ENCODE results near the gene NUDT16L1. TPM values are rescaled to one million over a fixed set of nuclear protein-coding genes. Genes with fewer than 3 reads are reported as not detected.

Gene NUDT16L1
- total RNA-seq, 1 donor from 2014 or later, result 24.1 TPM

- peak in 1 of 2 donors; percentile 29 for DNase-seq (ENCODE audit: low read depth in 2 of 2)
Measured at GRCh38 chr16:4693956-4694641, 737 bp downstream of the NUDT16L1 start.

- DNase-seq (ENCODE audit: low read depth in 2 of 2), result no peak
Measured at GRCh38 chr16:4694642-4695451, 1.5 kb downstream of the NUDT16L1 start.

GRCh38 chr16:4695473-4696171 is 2.3 kb downstream of the NUDT16L1 start:
- DNase-seq (ENCODE audit: low read depth in 2 of 2), result no peak

- no peak for DNase-seq (ENCODE audit: low read depth in 2 of 2)
Measured at GRCh38 chr16:4696172-4696904, 3.0 kb downstream of the NUDT16L1 start.

- DNase-seq (ENCODE audit: low read depth in 2 of 2), result no peak
Measured at GRCh38 chr16:4696905-4697847, 3.8 kb downstream of the NUDT16L1 start.

- DNase-seq (ENCODE audit: low read depth in 2 of 2), result no peak
Measured at GRCh38 chr16:4697848-4698291, 4.5 kb downstream of the NUDT16L1 start.

- DNase-seq (ENCODE audit: low read depth in 2 of 2), result no peak
Measured at GRCh38 chr16:4698321-4699045, 5.1 kb downstream of the NUDT16L1 start.

GRCh38 chr16:4699046-4699556 is 5.7 kb downstream of the NUDT16L1 start:
- no peak for DNase-seq (ENCODE audit: low read depth in 2 of 2)

- no peak for DNase-seq (ENCODE audit: low read depth in 2 of 2)
Measured at GRCh38 chr16:4700380-4700996, 7.1 kb downstream of the NUDT16L1 start.

- DNase-seq (ENCODE audit: low read depth in 2 of 2), result no peak
Measured at GRCh38 chr16:4700997-4701743, 7.8 kb downstream of the NUDT16L1 start.

- DNase-seq (ENCODE audit: low read depth in 2 of 2), result no peak
Measured at GRCh38 chr16:4701791-4702465, 8.6 kb downstream of the NUDT16L1 start.

GRCh38 chr16:4702466-4702808 is 9.1 kb downstream of the NUDT16L1 start:
- no peak for DNase-seq (ENCODE audit: low read depth in 2 of 2)

GRCh38 chr16:4703906-4704305 is 10.5 kb downstream of the NUDT16L1 start:
- no peak for DNase-seq (ENCODE audit: low read depth in 2 of 2)

- DNase-seq (ENCODE audit: low read depth in 2 of 2), result no peak
Measured at GRCh38 chr16:4704491-4704890, 11.1 kb downstream of the NUDT16L1 start.

- DNase-seq (ENCODE audit: low read depth in 2 of 2), result no peak
Measured at GRCh38 chr16:4704913-4705312, 11.6 kb downstream of the NUDT16L1 start.

- DNase-seq (ENCODE audit: low read depth in 2 of 2), result no peak
Measured at GRCh38 chr16:4706871-4707270, 13.5 kb downstream of the NUDT16L1 start.

GRCh38 chr16:4709481-4709880 is 16.1 kb downstream of the NUDT16L1 start:
- DNase-seq (ENCODE audit: low read depth in 2 of 2), result no peak

Measured in dermis microvascular lymphatic vessel endothelial cell (primary cell).